Endothelial cell (in vitro differentiated cells): ENCODE results near the gene PHAX. TPM values are rescaled to one million over a fixed set of nuclear protein-coding genes. Genes with fewer than 3 reads are reported as not detected.

ENCODE experiments used
- DNase-seq: peaks from one replicate; pipeline ENCODE4 v3.0.0; 2021; ENCODE audit warnings: low spot score
- H3K27ac Mint-ChIP-seq: one replicate; pipeline ENCODE4 v1.8.0; 2021; ENCODE audit warnings: mixed read lengths, inconsistent platforms; ENCODE audit not compliant: unreplicated experiment
- H3K27me3 Mint-ChIP-seq: one replicate; pipeline ENCODE4 v1.8.0; 2021; ENCODE audit warnings: mild to moderate bottlenecking, moderate library complexity, mixed read lengths, inconsistent platforms; ENCODE audit not compliant: unreplicated experiment
- H3K36me3 Mint-ChIP-seq: one replicate; pipeline ENCODE4 v1.8.0; 2021; ENCODE audit warnings: mild to moderate bottlenecking, low read depth, mixed read lengths, inconsistent platforms; ENCODE audit not compliant: unreplicated experiment
- H3K4me1 Mint-ChIP-seq: one replicate; pipeline ENCODE4 v1.8.0; 2021; ENCODE audit warnings: mild to moderate bottlenecking, mixed read lengths, inconsistent platforms; ENCODE audit not compliant: unreplicated experiment
- H3K4me3 Mint-ChIP-seq: one replicate; pipeline ENCODE4 v1.8.0; 2021; ENCODE audit warnings: mild to moderate bottlenecking, mixed read lengths, inconsistent platforms; ENCODE audit not compliant: unreplicated experiment
- H3K9me3 Mint-ChIP-seq: one replicate; pipeline ENCODE4 v1.8.0; 2021; ENCODE audit warnings: mixed read lengths, inconsistent platforms; ENCODE audit not compliant: unreplicated experiment
- total RNA-seq: library from RNA; stranded (reverse); fragmentation: NEBNext Ultra II Directional; extraction: Animal tissue kit (Norgen Biotek cat#: 25700); gene quantifications from one replicate; pipeline ENCODE4 v1.2.1, GENCODE V29; 2021; ENCODE audit not compliant: unreplicated experiment
- TF ChIP-seq, protein P1 (sequence below): fragments of 200-600 bp; sonication (generic); IDR thresholded peaks from one replicate; pipeline ENCODE4 v1.5.0; 2021; ENCODE audit warnings: antibody characterized with exemption; ENCODE audit not compliant: unreplicated experiment

PHAX gene
- total RNA-seq, 1 donor from 2014 or later, result 33.4 TPM

DNA sequence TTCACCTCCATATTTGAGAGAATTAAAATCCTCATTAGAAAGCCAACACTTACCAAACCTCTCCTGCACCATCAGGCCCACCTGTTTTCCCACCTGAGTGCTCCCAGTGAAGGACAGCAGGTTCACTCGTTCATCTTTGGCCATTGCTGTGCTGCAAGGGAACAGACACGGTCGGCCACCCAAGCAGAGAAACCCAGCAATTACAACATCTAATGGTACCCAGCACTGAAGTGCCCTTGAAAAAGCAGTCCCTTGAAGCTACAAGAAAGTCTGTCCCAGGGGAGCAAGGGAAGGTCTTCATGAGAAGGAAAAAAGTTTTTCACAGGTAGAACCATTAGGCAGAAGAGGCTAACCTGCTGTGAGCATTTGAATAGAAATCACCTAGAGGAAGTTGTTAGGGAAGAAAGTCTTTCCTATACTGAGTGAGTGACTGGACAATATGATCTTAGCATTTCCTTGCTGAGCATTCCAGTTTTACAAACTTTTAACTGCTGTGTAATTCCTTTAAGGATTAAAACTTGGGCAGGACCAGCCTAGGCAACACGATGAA is 32.5 kb upstream of the PHAX start:
- DNase-seq, result no peak
- Mint-ChIP-seq H3K4me3 (no peak overlapping the region), H3K4me1 (peaks cover 4% of the 10 kb centered on the region), H3K36me3 (peaks cover 18% of the 10 kb centered on the region), H3K27ac (no peak overlapping the region), H3K27me3 (peaks cover 2% of the 10 kb centered on the region), H3K9me3 (no peaks in the 10 kb centered on the region)
- TF ChIP-seq, protein P1, sequence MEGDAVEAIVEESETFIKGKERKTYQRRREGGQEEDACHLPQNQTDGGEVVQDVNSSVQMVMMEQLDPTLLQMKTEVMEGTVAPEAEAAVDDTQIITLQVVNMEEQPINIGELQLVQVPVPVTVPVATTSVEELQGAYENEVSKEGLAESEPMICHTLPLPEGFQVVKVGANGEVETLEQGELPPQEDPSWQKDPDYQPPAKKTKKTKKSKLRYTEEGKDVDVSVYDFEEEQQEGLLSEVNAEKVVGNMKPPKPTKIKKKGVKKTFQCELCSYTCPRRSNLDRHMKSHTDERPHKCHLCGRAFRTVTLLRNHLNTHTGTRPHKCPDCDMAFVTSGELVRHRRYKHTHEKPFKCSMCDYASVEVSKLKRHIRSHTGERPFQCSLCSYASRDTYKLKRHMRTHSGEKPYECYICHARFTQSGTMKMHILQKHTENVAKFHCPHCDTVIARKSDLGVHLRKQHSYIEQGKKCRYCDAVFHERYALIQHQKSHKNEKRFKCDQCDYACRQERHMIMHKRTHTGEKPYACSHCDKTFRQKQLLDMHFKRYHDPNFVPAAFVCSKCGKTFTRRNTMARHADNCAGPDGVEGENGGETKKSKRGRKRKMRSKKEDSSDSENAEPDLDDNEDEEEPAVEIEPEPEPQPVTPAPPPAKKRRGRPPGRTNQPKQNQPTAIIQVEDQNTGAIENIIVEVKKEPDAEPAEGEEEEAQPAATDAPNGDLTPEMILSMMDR, result no peak

GRCh38 chr5:126575644-126576043 is 25.1 kb upstream of the PHAX start:
- no peak overlapping the region for H3K27ac Mint-ChIP-seq
- DNase-seq, result no peak
- no peaks in the 10 kb centered on the region for H3K9me3 Mint-ChIP-seq
- no peaks in the 10 kb centered on the region for H3K4me1 Mint-ChIP-seq
- peaks cover 12% of the 10 kb centered on the region for H3K36me3 Mint-ChIP-seq
- no peak overlapping the region for H3K4me3 Mint-ChIP-seq
- no peaks in the 10 kb centered on the region for H3K27me3 Mint-ChIP-seq
- TF ChIP-seq, protein P1, result no peak

- TF ChIP-seq, protein P1, result no peak
- Mint-ChIP-seq H3K9me3 (no peaks in the 10 kb centered on the region), H3K27me3 (no peaks in the 10 kb centered on the region), H3K4me3 (no peak overlapping the region), H3K27ac (no peak overlapping the region), H3K36me3 (peaks cover 12% of the 10 kb centered on the region), H3K4me1 (no peaks in the 10 kb centered on the region)
- no peak for DNase-seq
These were observed 23.8 kb upstream of the PHAX start for GRCh38 chr5:126576974-126577373.

DNA sequence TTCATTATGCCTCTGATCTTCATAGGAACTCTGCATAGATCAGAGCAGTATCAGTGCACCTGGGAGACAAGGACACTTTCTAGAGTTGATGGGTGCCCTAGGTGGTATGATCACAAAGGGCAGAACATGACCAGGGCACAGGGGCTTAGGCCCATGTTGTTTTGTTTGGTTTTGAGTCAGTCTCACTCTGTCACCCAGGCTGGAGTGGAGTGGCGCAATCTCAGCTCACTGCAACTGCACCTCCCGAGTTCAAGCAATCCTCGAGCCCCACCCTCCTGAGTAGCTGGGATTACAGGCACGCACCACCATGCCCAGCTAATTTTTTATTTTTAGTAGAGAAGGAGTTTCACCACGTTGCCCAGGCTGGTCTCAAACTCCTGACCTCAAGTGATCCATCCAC is 23.3 kb upstream of the PHAX start:
- Mint-ChIP-seq H3K9me3 (no peaks in the 10 kb centered on the region), H3K36me3 (peaks cover 12% of the 10 kb centered on the region), H3K4me1 (no peaks in the 10 kb centered on the region), H3K27ac (no peak overlapping the region), H3K27me3 (no peaks in the 10 kb centered on the region), H3K4me3 (no peak overlapping the region)
- no peak for DNase-seq
- TF ChIP-seq, protein P1, result no peak

GRCh38 chr5:126579716-126580115 is 21.0 kb upstream of the PHAX start:
- Mint-ChIP-seq H3K27ac (no peak overlapping the region), H3K36me3 (peaks cover 22% of the 10 kb centered on the region), H3K4me1 (no peaks in the 10 kb centered on the region), H3K4me3 (no peak overlapping the region), H3K27me3 (peaks cover 2% of the 10 kb centered on the region), H3K9me3 (no peaks in the 10 kb centered on the region)
- no peak for DNase-seq
- TF ChIP-seq, protein P1, result no peak
